ENCODE data around the gene CR1. TPM values are rescaled to one million over a fixed set of nuclear protein-coding genes. Genes with fewer than 3 reads are reported as not detected.

The CR1 gene
- total and polyA plus RNA-seq, 2 experiments from 2014 or later = 0.65 to 0.76 TPM

- Histone ChIP-seq H3K36me3 (ENCODE audit: insufficient read depth) (no peaks in the 10 kb centered on the region), H3K9me2 (ENCODE audit: insufficient read depth) (no peaks in the 10 kb centered on the region), H3K79me2 (replicated peaks; ENCODE audit: insufficient read depth) (no peaks in the 10 kb centered on the region), H2AFZ (peak overlapping the region; percentile 60; the same call in 1 of the 2 replicates), H3K27ac (ENCODE audit: low read depth) (no peak overlapping the region), H3K27me3 (ENCODE audit: insufficient read depth) (no peaks in the 10 kb centered on the region), H3F3A (replicated peaks; ENCODE audit: low read depth) (no peaks in the 10 kb centered on the region), H3K4me1 (ENCODE audit: insufficient read depth) (no peaks in the 10 kb centered on the region), H3K4me2 (no peak overlapping the region), H3K4me3 (no peak overlapping the region), H4K20me1 (replicated peaks; ENCODE audit: insufficient read depth) (no peaks in the 10 kb centered on the region)
- no peak overlapping the region for H3K27ac Mint-ChIP-seq
- no peak overlapping the region for H3K4me3 Mint-ChIP-seq
- H3K4me1 Mint-ChIP-seq = no peaks in the 10 kb centered on the region; the same call in 2 of the 3 replicates
- no peaks in the 10 kb centered on the region for H3K9me3 Mint-ChIP-seq
- DNase-seq (ENCODE audit: low spot score) (no peak), ATAC-seq (no peak)
- no peaks in the 10 kb centered on the region for H3K36me3 Mint-ChIP-seq (ENCODE audit: low read depth)
- H3K27me3 Mint-ChIP-seq (ENCODE audit: insufficient read depth, low read depth, poor library complexity) = peaks cover 2% of the 10 kb centered on the region
- TF ChIP-seq, protein P1, sequence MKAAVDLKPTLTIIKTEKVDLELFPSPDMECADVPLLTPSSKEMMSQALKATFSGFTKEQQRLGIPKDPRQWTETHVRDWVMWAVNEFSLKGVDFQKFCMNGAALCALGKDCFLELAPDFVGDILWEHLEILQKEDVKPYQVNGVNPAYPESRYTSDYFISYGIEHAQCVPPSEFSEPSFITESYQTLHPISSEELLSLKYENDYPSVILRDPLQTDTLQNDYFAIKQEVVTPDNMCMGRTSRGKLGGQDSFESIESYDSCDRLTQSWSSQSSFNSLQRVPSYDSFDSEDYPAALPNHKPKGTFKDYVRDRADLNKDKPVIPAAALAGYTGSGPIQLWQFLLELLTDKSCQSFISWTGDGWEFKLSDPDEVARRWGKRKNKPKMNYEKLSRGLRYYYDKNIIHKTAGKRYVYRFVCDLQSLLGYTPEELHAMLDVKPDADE (IDR thresholded peaks at IDR 0.05) = no peak
- TF ChIP-seq ZNF331 (CRISPR knock-in tag; IDR thresholded peaks at IDR 0.05; ENCODE audit: low read depth) = no peak
- no peak for TF ChIP-seq ZNF114 (CRISPR knock-in tag; IDR thresholded peaks at IDR 0.05)
- TF ChIP-seq EZH2phosphoT487 (IDR thresholded peaks at IDR 0.05; ENCODE audit: unreplicated experiment) = no peak
- TF ChIP-seq, protein P2, sequence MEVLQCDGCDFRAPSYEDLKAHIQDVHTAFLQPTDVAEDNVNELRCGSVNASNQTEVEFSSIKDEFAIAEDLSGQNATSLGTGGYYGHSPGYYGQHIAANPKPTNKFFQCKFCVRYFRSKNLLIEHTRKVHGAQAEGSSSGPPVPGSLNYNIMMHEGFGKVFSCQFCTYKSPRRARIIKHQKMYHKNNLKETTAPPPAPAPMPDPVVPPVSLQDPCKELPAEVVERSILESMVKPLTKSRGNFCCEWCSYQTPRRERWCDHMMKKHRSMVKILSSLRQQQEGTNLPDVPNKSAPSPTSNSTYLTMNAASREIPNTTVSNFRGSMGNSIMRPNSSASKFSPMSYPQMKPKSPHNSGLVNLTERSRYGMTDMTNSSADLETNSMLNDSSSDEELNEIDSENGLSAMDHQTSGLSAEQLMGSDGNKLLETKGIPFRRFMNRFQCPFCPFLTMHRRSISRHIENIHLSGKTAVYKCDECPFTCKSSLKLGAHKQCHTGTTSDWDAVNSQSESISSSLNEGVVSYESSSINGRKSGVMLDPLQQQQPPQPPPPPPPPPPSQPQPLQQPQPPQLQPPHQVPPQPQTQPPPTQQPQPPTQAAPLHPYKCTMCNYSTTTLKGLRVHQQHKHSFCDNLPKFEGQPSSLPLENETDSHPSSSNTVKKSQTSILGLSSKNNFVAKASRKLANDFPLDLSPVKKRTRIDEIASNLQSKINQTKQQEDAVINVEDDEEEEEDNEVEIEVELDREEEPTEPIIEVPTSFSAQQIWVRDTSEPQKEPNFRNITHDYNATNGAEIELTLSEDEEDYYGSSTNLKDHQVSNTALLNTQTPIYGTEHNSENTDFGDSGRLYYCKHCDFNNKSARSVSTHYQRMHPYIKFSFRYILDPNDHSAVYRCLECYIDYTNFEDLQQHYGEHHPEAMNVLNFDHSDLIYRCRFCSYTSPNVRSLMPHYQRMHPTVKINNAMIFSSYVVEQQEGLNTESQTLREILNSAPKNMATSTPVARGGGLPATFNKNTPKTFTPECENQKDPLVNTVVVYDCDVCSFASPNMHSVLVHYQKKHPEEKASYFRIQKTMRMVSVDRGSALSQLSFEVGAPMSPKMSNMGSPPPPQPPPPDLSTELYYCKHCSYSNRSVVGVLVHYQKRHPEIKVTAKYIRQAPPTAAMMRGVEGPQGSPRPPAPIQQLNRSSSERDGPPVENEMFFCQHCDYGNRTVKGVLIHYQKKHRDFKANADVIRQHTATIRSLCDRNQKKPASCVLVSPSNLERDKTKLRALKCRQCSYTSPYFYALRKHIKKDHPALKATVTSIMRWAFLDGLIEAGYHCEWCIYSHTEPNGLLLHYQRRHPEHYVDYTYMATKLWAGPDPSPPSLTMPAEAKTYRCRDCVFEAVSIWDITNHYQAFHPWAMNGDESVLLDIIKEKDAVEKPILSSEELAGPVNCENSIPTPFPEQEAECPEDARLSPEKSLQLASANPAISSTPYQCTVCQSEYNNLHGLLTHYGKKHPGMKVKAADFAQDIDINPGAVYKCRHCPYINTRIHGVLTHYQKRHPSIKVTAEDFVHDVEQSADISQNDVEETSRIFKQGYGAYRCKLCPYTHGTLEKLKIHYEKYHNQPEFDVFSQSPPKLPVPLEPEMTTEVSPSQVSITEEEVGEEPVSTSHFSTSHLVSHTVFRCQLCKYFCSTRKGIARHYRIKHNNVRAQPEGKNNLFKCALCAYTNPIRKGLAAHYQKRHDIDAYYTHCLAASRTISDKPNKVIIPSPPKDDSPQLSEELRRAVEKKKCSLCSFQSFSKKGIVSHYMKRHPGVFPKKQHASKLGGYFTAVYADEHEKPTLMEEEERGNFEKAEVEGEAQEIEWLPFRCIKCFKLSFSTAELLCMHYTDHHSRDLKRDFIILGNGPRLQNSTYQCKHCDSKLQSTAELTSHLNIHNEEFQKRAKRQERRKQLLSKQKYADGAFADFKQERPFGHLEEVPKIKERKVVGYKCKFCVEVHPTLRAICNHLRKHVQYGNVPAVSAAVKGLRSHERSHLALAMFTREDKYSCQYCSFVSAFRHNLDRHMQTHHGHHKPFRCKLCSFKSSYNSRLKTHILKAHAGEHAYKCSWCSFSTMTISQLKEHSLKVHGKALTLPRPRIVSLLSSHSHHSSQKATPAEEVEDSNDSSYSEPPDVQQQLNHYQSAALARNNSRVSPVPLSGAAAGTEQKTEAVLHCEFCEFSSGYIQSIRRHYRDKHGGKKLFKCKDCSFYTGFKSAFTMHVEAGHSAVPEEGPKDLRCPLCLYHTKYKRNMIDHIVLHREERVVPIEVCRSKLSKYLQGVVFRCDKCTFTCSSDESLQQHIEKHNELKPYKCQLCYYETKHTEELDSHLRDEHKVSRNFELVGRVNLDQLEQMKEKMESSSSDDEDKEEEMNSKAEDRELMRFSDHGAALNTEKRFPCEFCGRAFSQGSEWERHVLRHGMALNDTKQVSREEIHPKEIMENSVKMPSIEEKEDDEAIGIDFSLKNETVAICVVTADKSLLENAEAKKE (CRISPR knock-in tag; IDR thresholded peaks at IDR 0.05) = no peak
- TF ChIP-seq, protein P3, sequence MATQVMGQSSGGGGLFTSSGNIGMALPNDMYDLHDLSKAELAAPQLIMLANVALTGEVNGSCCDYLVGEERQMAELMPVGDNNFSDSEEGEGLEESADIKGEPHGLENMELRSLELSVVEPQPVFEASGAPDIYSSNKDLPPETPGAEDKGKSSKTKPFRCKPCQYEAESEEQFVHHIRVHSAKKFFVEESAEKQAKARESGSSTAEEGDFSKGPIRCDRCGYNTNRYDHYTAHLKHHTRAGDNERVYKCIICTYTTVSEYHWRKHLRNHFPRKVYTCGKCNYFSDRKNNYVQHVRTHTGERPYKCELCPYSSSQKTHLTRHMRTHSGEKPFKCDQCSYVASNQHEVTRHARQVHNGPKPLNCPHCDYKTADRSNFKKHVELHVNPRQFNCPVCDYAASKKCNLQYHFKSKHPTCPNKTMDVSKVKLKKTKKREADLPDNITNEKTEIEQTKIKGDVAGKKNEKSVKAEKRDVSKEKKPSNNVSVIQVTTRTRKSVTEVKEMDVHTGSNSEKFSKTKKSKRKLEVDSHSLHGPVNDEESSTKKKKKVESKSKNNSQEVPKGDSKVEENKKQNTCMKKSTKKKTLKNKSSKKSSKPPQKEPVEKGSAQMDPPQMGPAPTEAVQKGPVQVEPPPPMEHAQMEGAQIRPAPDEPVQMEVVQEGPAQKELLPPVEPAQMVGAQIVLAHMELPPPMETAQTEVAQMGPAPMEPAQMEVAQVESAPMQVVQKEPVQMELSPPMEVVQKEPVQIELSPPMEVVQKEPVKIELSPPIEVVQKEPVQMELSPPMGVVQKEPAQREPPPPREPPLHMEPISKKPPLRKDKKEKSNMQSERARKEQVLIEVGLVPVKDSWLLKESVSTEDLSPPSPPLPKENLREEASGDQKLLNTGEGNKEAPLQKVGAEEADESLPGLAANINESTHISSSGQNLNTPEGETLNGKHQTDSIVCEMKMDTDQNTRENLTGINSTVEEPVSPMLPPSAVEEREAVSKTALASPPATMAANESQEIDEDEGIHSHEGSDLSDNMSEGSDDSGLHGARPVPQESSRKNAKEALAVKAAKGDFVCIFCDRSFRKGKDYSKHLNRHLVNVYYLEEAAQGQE (IDR thresholded peaks at IDR 0.05; ENCODE audit: unreplicated experiment) = no peak
- no peak for TF ChIP-seq POLR2AphosphoS5 (IDR thresholded peaks at IDR 0.05; ENCODE audit: low read depth)
- no peak for TF ChIP-seq NANOG (IDR thresholded peaks at IDR 0.05; ENCODE audit: borderline replicate concordance)
These were observed 22.8 kb downstream of the CR1 start for GRCh38 chr1:207518608-207519236.

Measured in GM23338 (cell line).